Pancreas (tissue), 10 donors: ENCODE data around the gene CYP4X1. TPM values are rescaled to one million over a fixed set of nuclear protein-coding genes. Genes with fewer than 3 reads are reported as not detected.
"Not testable (repeated sequence)": the region's sequence is repeated elsewhere in the genome, so short reads cannot be mapped to it uniquely, and the experiment has no call there.

ENCODE experiments used
- ATAC-seq, 4 donors: fragments of 200-7000 bp; cut with Tn5 transposase; one replicate each; pipeline versions ENCODE4 v1.8.0 to v1.9.1; 2020; ENCODE audit warnings: mild to moderate bottlenecking in 4 of 4, moderate library complexity in 4 of 4
- DNase-seq, 6 donors: peaks; one replicate each; pipeline ENCODE4 v3.0.0-alpha.2; 2020
- FAIRE-seq: peaks from 2 replicates; lab custom pipeline; 2012; peaks lifted over from hg19 to GRCh38; lab: Jason Lieb, UNC
- H3K27ac ChIP-seq, 4 donors: fragments of 200-600 bp; sonication (generic); 1 replicate in 3 of 4; 2 replicates in 1 of 4; pipeline versions ENCODE4 v1.5.0 to v1.8.0; 2020
- H3K27me3 ChIP-seq, 4 donors: fragments of 200-600 bp; one replicate each; pipeline ENCODE4 v1.8.0; 2021
- H3K36me3 ChIP-seq, 3 donors: fragments of 200-600 bp; sonication (generic) in 1 of 3; one replicate each; pipeline versions ENCODE4 v1.5.0 to v1.8.0; 2020 to 2021
- H3K4me1 ChIP-seq, 3 donors: fragments of 200-600 bp; one replicate each; pipeline ENCODE4 v1.8.0; 2021
- H3K4me3 ChIP-seq, 4 donors: fragments of 200-600 bp; sonication (generic) in 2 of 4; one replicate each; pipeline versions ENCODE4 v1.5.0 to v1.8.0; 2020 to 2021
- H3K9me3 ChIP-seq, 4 donors: fragments of 200-600 bp; one replicate each; pipeline ENCODE4 v1.8.0; 2021
- WGBS, 2 donors: extraction: QIAGEN DNeasy Blood & Tissue Kit; methylation state at CpG; one replicate each; pipeline ENCODE4 v1.1.7; 2013; 5-methylcytosine and 5-hydroxymethylcytosine counted together
- intact Hi-C, 3 donors: fragments of 100-400 bp; cut with DNase I; formaldehyde crosslinking; loops; one replicate each; pipeline versions ENCODE4 v1.11.1 to v1.14.2; 2022
- polyA plus RNA-seq, 2 donors: library from polyadenylated mRNA; stranded (reverse); fragments of 200-250 nt; gene quantifications; one replicate each; pipeline ENCODE4 v1.2.3, GENCODE V29; 2013
- total RNA-seq, 6 donors: library from RNA; stranded (reverse); fragmentation: NEBNext Ultra II Directional in 4 of 6; extraction: Animal tissue kit (Norgen Biotek cat#: 25700) in 4 of 6; gene quantifications; one replicate each; pipeline versions ENCODE4 v1.2.1 to v1.2.4, GENCODE V29; 2021 to 2023
- TF ChIP-seq, protein P1 (sequence below), 4 donors: fragments of 200-600 bp; sonication (generic) in 3 of 4; IDR thresholded peaks; one replicate each; pipeline versions ENCODE4 v1.5.0 to v1.8.0; 2021; ENCODE audit warnings: antibody characterized with exemption in 4 of 4
- donor health status: healthy with polysubstance abuse.
- donor health status: DM: no; HTN: no; CAD: no; lungs with moderate emphysema.
- donor health status: DM: no; HTN: no; CAD: no.
- donor health status: control.
- donor health status: control.
- donor health status: Bipolar disorder and iron deficiency.
- donor health status: DM: yes; HTN: yes; CAD: no.
- donor health status: DM: no; HTN: no; CAD: no.
- donor health status: DM: no; HTN: no; CAD: no.
- donor health status: DM: yes; HTN: yes; CAD: no.

CYP4X1 gene
- total and polyA plus RNA-seq, 8 donors: 0.39 to 3.5 (median 1.5) TPM

DNA sequence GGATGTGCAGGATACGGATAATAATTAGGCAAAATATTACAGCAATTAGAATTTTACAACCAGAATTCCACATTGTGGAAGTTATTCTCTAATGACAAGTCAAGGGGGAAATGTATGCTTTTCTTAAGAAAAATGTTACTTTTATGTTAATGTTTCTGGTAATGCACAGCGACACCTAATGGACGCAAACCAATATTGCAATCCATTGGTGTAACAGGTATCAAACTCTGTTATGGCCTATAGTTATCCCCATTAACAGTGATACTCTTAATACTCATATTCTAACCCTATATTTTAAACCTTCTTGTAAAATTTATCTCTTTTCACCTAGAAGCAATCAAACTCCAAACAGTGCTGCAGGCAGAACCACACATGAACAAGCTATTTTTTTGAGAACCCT is 65.9 kb downstream of the CYP4X1 start:
- H3K27me3 ChIP-seq, H3K36me3 ChIP-seq, H3K4me1 ChIP-seq, intact Hi-C loops, H3K27ac ChIP-seq, H3K9me3 ChIP-seq, FAIRE-seq, H3K4me3 ChIP-seq: not testable (repeated sequence)
- 1 to 4% methylated on average over 3 of the region's 3 CpGs for WGBS, 2 donors
- TF ChIP-seq, protein P1, sequence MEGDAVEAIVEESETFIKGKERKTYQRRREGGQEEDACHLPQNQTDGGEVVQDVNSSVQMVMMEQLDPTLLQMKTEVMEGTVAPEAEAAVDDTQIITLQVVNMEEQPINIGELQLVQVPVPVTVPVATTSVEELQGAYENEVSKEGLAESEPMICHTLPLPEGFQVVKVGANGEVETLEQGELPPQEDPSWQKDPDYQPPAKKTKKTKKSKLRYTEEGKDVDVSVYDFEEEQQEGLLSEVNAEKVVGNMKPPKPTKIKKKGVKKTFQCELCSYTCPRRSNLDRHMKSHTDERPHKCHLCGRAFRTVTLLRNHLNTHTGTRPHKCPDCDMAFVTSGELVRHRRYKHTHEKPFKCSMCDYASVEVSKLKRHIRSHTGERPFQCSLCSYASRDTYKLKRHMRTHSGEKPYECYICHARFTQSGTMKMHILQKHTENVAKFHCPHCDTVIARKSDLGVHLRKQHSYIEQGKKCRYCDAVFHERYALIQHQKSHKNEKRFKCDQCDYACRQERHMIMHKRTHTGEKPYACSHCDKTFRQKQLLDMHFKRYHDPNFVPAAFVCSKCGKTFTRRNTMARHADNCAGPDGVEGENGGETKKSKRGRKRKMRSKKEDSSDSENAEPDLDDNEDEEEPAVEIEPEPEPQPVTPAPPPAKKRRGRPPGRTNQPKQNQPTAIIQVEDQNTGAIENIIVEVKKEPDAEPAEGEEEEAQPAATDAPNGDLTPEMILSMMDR (IDR thresholded peaks at IDR 0.05): peak in 3 of 4 donors; percentile 35 to 43 (median 36)
- ATAC-seq: peak in 2 of 4 donors; percentile 32 to 51
- peak in 2 of 6 donors; percentile 13 to 27 for DNase-seq

DNA sequence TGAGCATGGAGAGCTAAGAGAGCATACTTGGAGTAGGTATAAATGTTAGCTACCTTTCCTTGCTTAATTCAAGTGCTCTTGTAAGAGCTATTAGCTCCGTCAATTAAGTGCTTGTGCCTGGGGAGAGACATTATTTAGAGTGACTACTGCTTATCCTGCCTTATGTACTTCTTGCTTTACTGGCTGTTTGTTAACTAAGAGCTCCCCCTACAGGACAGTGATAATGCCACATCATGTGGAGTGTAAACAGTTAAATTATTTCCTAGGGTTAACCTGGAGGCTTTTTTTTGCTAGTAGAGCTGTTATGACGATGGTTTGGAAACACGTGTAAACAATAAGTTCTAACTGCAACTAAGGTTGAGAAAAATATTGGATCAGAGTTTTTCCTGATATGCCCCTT is 68.0 kb downstream of the CYP4X1 start:
- TF ChIP-seq, protein P1 (IDR thresholded peaks at IDR 0.05): peak in 1 of 4 donors; percentile 11
- ATAC-seq, H3K9me3 ChIP-seq, H3K4me3 ChIP-seq, FAIRE-seq, H3K27ac ChIP-seq, intact Hi-C loops, H3K36me3 ChIP-seq, H3K4me1 ChIP-seq, DNase-seq, H3K27me3 ChIP-seq: not testable (repeated sequence)
- WGBS, 2 donors: 11 to 12% methylated on average over 3 of the region's 3 CpGs

Other genes with a start within 250 kb of the CYP4X1 start
- gene CYP4B1, start 224.6 kb upstream of the CYP4X1 start, total RNA-seq: 1 to 10 TPM in 3 of 6 donors, under 1 TPM in 2, not detected in 1; 0.25 to 5.8 (median 1.0) TPM
- 1 to 10 TPM; 2.3 to 3.0 TPM for gene CYP4B1, start 224.6 kb upstream of the CYP4X1 start, polyA plus RNA-seq
- gene CYP4A11, start 82.2 kb upstream of the CYP4X1 start, total RNA-seq: under 1 TPM in 4 of 6 donors, not detected in 2; 0.26 to 0.74 (median 0.35) TPM
- gene CYP4A11, start 82.2 kb upstream of the CYP4X1 start, polyA plus RNA-seq: under 1 TPM; 0.23 to 0.87 TPM
- gene CYP4Z1, start 43.6 kb downstream of the CYP4X1 start, total RNA-seq: under 1 TPM in 2 of 6 donors, not detected in 4; 0.06 to 0.29 TPM
- under 1 TPM; 0.30 to 0.40 TPM for gene CYP4Z1, start 43.6 kb downstream of the CYP4X1 start, polyA plus RNA-seq
- under 1 TPM in 1 of 6 donors, not detected in 5; 0.19 TPM for gene CYP4A22, start 113.8 kb downstream of the CYP4X1 start, total RNA-seq
- gene CYP4A22, start 113.8 kb downstream of the CYP4X1 start, polyA plus RNA-seq: under 1 TPM; 0.11 to 0.28 TPM
- 10 to 100 TPM; 26.6 to 55.9 (median 46.4) TPM for gene PDZK1IP1, start 166.4 kb downstream of the CYP4X1 start, total RNA-seq
- 10 to 100 TPM; 26.1 to 41.9 TPM for gene PDZK1IP1, start 166.4 kb downstream of the CYP4X1 start, polyA plus RNA-seq
- gene TAL1, start 208.6 kb downstream of the CYP4X1 start, total RNA-seq: 1 to 10 TPM in 2 of 6 donors, under 1 TPM in 4; 0.28 to 1.2 (median 0.39) TPM
- 1 to 10 TPM; 1.8 to 3.2 TPM for gene TAL1, start 208.6 kb downstream of the CYP4X1 start, polyA plus RNA-seq